ENCODE data around the gene MBNL2.

DNA sequence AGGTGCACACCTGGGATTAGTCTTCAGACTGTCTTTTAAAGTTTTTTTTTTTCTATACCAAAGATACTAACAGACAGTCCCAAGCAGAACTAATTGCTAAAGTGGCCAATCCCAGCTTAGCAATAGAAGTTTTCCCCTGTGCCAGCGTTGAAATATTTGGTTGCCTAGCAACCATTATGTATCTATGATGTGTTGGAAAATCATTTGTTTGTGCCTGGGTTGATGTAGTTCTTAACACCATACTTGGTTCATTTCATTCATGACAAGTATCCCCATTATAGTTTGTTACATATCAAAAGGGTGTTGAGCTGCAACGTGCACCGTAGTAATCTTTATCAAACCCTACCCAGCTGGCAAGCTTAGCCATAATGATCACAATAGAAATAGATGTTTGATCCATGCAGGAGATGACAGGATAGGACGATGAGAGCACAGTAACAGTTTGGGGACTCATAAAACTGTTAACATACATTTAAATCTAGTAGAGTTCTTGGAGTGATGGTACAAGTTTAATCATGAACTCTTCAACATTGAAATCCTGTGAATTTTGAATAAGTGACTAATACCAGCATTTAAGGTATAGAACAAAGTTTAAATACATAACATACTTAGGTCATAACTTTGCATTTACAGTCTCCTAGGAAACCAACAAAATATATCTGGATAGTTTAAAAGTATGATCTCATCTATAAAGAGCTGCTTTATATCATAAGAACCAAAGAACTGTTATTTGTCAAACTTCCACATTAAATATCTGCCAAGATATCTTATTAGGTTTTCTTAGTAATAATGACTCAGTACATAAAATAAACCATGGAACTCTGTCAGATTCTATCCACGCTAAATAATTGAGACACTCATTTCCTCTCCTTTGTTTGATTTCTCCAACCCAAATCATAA, 73.4 kb downstream of the MBNL2 start:
- TF ChIP-seq ZNF790 (CRISPR knock-in tag; IDR thresholded peaks at IDR 0.05; ENCODE audit: borderline replicate concordance) (no peak), ZMYM4 (CRISPR knock-in tag; IDR thresholded peaks at IDR 0.05) (no peak), POLR2A (IDR thresholded peaks at IDR 0.05; ENCODE audit: insufficient read depth in 1 of 2, low read depth in 2 of 2, low read length in 2 of 2) (no peak)
